22Rv1 (cell line): ENCODE data around the gene PPP2R3A.

ENCODE experiments used
- H3K27ac ChIP-seq: fragments of 450-650 bp; 2 replicates; pipeline ENCODE4 v1.5.1; 2017
- ZFX ChIP-seq: fragments of 450-650 bp; IDR thresholded peaks from 2 replicates; pipeline ENCODE4 v1.6.1; 2017; ENCODE audit warnings: antibody characterized with exemption, borderline replicate concordance
- TF ChIP-seq, protein P1 (sequence below): fragments of 450-650 bp; IDR thresholded peaks from 2 replicates; pipeline ENCODE4 v1.5.1; 2017; ENCODE audit warnings: mild to moderate bottlenecking

Gene PPP2R3A

GRCh38 chr3:136067211-136067610 is 101.7 kb downstream of the PPP2R3A start:
- no peak overlapping the region for H3K27ac ChIP-seq
- TF ChIP-seq, protein P1, sequence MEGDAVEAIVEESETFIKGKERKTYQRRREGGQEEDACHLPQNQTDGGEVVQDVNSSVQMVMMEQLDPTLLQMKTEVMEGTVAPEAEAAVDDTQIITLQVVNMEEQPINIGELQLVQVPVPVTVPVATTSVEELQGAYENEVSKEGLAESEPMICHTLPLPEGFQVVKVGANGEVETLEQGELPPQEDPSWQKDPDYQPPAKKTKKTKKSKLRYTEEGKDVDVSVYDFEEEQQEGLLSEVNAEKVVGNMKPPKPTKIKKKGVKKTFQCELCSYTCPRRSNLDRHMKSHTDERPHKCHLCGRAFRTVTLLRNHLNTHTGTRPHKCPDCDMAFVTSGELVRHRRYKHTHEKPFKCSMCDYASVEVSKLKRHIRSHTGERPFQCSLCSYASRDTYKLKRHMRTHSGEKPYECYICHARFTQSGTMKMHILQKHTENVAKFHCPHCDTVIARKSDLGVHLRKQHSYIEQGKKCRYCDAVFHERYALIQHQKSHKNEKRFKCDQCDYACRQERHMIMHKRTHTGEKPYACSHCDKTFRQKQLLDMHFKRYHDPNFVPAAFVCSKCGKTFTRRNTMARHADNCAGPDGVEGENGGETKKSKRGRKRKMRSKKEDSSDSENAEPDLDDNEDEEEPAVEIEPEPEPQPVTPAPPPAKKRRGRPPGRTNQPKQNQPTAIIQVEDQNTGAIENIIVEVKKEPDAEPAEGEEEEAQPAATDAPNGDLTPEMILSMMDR, result no peak
- no peak for TF ChIP-seq ZFX

- TF ChIP-seq ZFX, result no peak
- TF ChIP-seq, protein P1, result no peak
- H3K27ac ChIP-seq, result no peak overlapping the region
These were observed 103.2 kb downstream of the PPP2R3A start for GRCh38 chr3:136068708-136069107.

- no peak overlapping the region for H3K27ac ChIP-seq
- TF ChIP-seq, protein P1, result no peak
- TF ChIP-seq ZFX, result no peak
These were observed 104.4 kb downstream of the PPP2R3A start for GRCh38 chr3:136069933-136070332.

- TF ChIP-seq, protein P1, result no peak
- TF ChIP-seq ZFX, result no peak
- H3K27ac ChIP-seq, result no peak overlapping the region
These were observed 104.8 kb downstream of the PPP2R3A start for GRCh38 chr3:136070334-136070733.

DNA sequence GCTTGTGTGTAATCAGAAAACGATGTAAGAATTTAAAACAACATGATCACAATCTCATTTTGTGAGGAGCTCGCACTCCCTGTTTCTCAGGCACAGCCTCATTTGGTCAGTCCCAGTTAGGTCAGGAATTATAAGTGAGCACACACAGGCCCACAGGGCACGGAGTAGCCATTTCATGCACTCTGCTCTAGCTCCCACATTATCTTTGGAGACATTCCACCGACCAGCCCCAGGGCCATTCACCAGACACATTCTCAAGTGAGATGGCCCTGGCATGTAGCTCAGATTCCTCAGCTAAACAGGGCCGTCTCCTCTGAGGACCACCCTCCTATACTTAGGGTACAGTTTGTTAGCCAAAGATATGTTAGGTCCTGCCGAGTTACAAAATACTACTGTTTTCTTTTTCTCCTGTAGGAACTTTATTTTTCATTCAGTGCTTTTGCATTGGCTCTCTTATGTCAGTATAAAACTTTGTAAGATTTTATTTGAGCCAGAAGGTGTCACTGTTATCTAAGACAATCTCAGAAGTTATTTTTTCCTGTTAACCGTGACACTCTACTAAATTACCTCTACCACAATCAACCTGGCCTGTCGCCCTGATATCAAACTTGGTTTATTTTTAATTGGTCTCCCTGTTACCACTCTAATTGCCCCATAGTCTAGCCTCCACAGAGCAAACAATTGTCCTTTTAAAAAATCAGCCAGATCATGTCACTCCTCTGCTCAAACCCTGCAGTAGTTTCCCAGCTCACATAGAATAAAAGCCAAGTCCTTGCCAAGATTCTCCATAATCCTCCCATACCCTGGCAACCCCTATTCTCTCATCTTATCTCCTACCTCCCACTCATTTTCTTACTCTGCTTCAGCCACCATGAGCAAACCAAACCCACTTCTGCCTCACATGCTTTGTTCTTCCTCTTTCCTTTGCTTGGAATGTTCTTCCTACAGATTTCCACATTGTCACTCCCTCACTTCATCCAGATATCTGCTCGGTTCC is 105.7 kb downstream of the PPP2R3A start:
- no peak overlapping the region for H3K27ac ChIP-seq
- TF ChIP-seq, protein P1, result peak; percentile 44
- TF ChIP-seq ZFX, result no peak

GRCh38 chr3:136074546-136075170 is 109.1 kb downstream of the PPP2R3A start:
- TF ChIP-seq, protein P1, result no peak
- TF ChIP-seq ZFX, result no peak
- no peak overlapping the region for H3K27ac ChIP-seq
